Ishikawa (cell line): ENCODE results near the gene MADD.

Experiments
- MAX ChIP-seq: IDR thresholded peaks from 2 replicates; pipeline ENCODE4 v1.6.1; 2012
- NFIC ChIP-seq: IDR thresholded peaks from 2 replicates; pipeline ENCODE4 v1.6.1; 2012
- RAD21 ChIP-seq: IDR thresholded peaks from 2 replicates; pipeline ENCODE4 v1.6.1; 2012; ENCODE audit warnings: low read depth
- TAF1 ChIP-seq: IDR thresholded peaks from 2 replicates; pipeline ENCODE4 v1.6.1; 2012; ENCODE audit warnings: low read depth, mild to moderate bottlenecking

- no peak for TF ChIP-seq TAF1
- no peak for TF ChIP-seq MAX
- no peak for TF ChIP-seq RAD21
- TF ChIP-seq NFIC: no peak
These were observed 72.9 kb downstream of the MADD start for GRCh38 chr11:47342854-47343253.
